ENCODE measurements around the gene KDM4F. TPM values are rescaled to one million over a fixed set of nuclear protein-coding genes. Genes with fewer than 3 reads are reported as not detected.
A peak's percentile ranks its signal among the peaks of the same experiment; 100 is the strongest.

KDM4F gene
- total and polyA plus RNA-seq, 2 donors: not detected

- Histone ChIP-seq H3K4me1 (ENCODE audit: insufficient read depth) (no peaks in the 10 kb centered on the region), H3K4me3 (ENCODE audit: low read depth, low read length) (peak overlapping the region; percentile 69), H3K36me3 (ENCODE audit: insufficient read depth) (no peaks in the 10 kb centered on the region), H3K27ac (ENCODE audit: low read depth) (peak overlapping the region; percentile 97)
- DNase-seq (ENCODE audit: extremely low spot score): no peak
- 7% methylated on average over 27 of the region's 27 CpGs for WGBS
Measured at GRCh38 chr11:95088946-95089619, 39.9 kb downstream of the KDM4F start.

GRCh38 chr11:95089620-95090542 lies 40.7 kb downstream of the KDM4F start, which contains the start of gene ENDOD1:
ENDOD1 (plus strand) TSS chr11:95089846; CDS start chr11:95089928, 82 bp downstream.
- H3K27ac ChIP-seq (ENCODE audit: low read depth): peak within 1 kb of the TSS; percentile 97
- no peaks in the 10 kb centered on the region for H3K36me3 ChIP-seq (ENCODE audit: insufficient read depth)
- WGBS: under 1% methylated on average over 106 of the region's 106 CpGs
- no peaks in the 10 kb centered on the region for H3K4me1 ChIP-seq (ENCODE audit: insufficient read depth)
- H3K4me3 ChIP-seq (ENCODE audit: low read depth, low read length): peak within 1 kb of the TSS; percentile 69
- peak; percentile 71 for DNase-seq (ENCODE audit: extremely low spot score)

- Histone ChIP-seq H3K4me1 (ENCODE audit: insufficient read depth) (no peaks in the 10 kb centered on the region), H3K36me3 (ENCODE audit: insufficient read depth) (no peaks in the 10 kb centered on the region), H3K27ac (ENCODE audit: low read depth) (no peak overlapping the region), H3K4me3 (ENCODE audit: low read depth, low read length) (no peak overlapping the region)
- DNase-seq (ENCODE audit: extremely low spot score): no peak
Measured at GRCh38 chr11:95091663-95092180, 42.5 kb downstream of the KDM4F start.

- no peak for DNase-seq (ENCODE audit: extremely low spot score)
- Histone ChIP-seq H3K36me3 (ENCODE audit: insufficient read depth) (no peaks in the 10 kb centered on the region), H3K27ac (ENCODE audit: low read depth) (no peak overlapping the region), H3K4me3 (ENCODE audit: low read depth, low read length) (no peak overlapping the region), H3K4me1 (ENCODE audit: insufficient read depth) (no peaks in the 10 kb centered on the region)
- WGBS: 56% methylated on average over 5 of the region's 5 CpGs
Measured at GRCh38 chr11:95092549-95093324, 43.5 kb downstream of the KDM4F start.

- no peaks in the 10 kb centered on the region for H3K36me3 ChIP-seq (ENCODE audit: insufficient read depth)
- no peaks in the 10 kb centered on the region for H3K4me1 ChIP-seq (ENCODE audit: insufficient read depth)
- WGBS: 93% methylated on average over 3 of the region's 3 CpGs
- no peak for DNase-seq (ENCODE audit: extremely low spot score)
- H3K4me3 ChIP-seq (ENCODE audit: low read depth, low read length): no peak overlapping the region
- H3K27ac ChIP-seq (ENCODE audit: low read depth): no peak overlapping the region
Measured at GRCh38 chr11:95093548-95093947, 44.3 kb downstream of the KDM4F start.

GRCh38 chr11:95095858-95096587 lies 46.8 kb downstream of the KDM4F start:
- no peaks in the 10 kb centered on the region for H3K36me3 ChIP-seq (ENCODE audit: insufficient read depth)
- H3K4me3 ChIP-seq (ENCODE audit: low read depth, low read length): no peak overlapping the region
- 62% methylated on average over 4 of the region's 4 CpGs for WGBS
- no peaks in the 10 kb centered on the region for H3K4me1 ChIP-seq (ENCODE audit: insufficient read depth)
- no peak overlapping the region for H3K27ac ChIP-seq (ENCODE audit: low read depth)
- DNase-seq (ENCODE audit: extremely low spot score): no peak

- no peaks in the 10 kb centered on the region for H3K36me3 ChIP-seq (ENCODE audit: insufficient read depth)
- H3K27ac ChIP-seq (ENCODE audit: low read depth): no peak overlapping the region
- no peak overlapping the region for H3K4me3 ChIP-seq (ENCODE audit: low read depth, low read length)
- WGBS: 67% methylated on average over 3 of the region's 3 CpGs
- no peaks in the 10 kb centered on the region for H3K4me1 ChIP-seq (ENCODE audit: insufficient read depth)
- DNase-seq (ENCODE audit: extremely low spot score): no peak
Measured at GRCh38 chr11:95097209-95097608, 48.0 kb downstream of the KDM4F start.

GRCh38 chr11:95098826-95099225 lies 49.6 kb downstream of the KDM4F start:
- H3K4me1 ChIP-seq (ENCODE audit: insufficient read depth): no peaks in the 10 kb centered on the region
- no peak overlapping the region for H3K27ac ChIP-seq (ENCODE audit: low read depth)
- no peak for DNase-seq (ENCODE audit: extremely low spot score)
- 93% methylated on average over 3 of the region's 3 CpGs for WGBS
- no peak overlapping the region for H3K4me3 ChIP-seq (ENCODE audit: low read depth, low read length)
- H3K36me3 ChIP-seq (ENCODE audit: insufficient read depth): no peaks in the 10 kb centered on the region

- Histone ChIP-seq H3K4me3 (ENCODE audit: low read depth, low read length) (no peak overlapping the region), H3K36me3 (ENCODE audit: insufficient read depth) (no peaks in the 10 kb centered on the region), H3K27ac (ENCODE audit: low read depth) (no peak overlapping the region), H3K4me1 (ENCODE audit: insufficient read depth) (no peaks in the 10 kb centered on the region)
- DNase-seq (ENCODE audit: extremely low spot score): no peak
- 86% methylated on average over 4 of the region's 4 CpGs for WGBS
Measured at GRCh38 chr11:95100191-95100648, 51.0 kb downstream of the KDM4F start.

Other genes starting within 250 kb of the KDM4F start
- 55.6 TPM for gene CWC15, start 75.9 kb upstream of the KDM4F start, total RNA-seq
- gene CWC15, start 75.9 kb upstream of the KDM4F start, polyA plus RNA-seq: 42.8 TPM
- gene KDM4D, start 75.7 kb upstream of the KDM4F start, total RNA-seq: 1.2 TPM
- gene KDM4D, start 75.7 kb upstream of the KDM4F start, polyA plus RNA-seq: 0.92 TPM
- gene KDM4E, start 24.2 kb upstream of the KDM4F start, total RNA-seq: not detected
- gene KDM4E, start 24.2 kb upstream of the KDM4F start, polyA plus RNA-seq: not detected
- gene SRSF8, start 17.5 kb downstream of the KDM4F start, total RNA-seq: 30.2 TPM
- 36.6 TPM for gene SRSF8, start 17.5 kb downstream of the KDM4F start, polyA plus RNA-seq
- 34.3 TPM for gene ENDOD1, start 40.4 kb downstream of the KDM4F start, total RNA-seq
- gene ENDOD1, start 40.4 kb downstream of the KDM4F start, polyA plus RNA-seq: 23.9 TPM
- 165 TPM for gene SESN3, start 181.8 kb downstream of the KDM4F start, total RNA-seq
- gene SESN3, start 181.8 kb downstream of the KDM4F start, polyA plus RNA-seq: 6.1 TPM